NB4 (cell line): ENCODE results near the gene TRAPPC12.

ENCODE experiments used
- MYC ChIP-seq: IDR thresholded peaks from 2 replicates; pipeline ENCODE4 v1.6.1; 2011; ENCODE audit warnings: low read depth, low read length
- POLR2A ChIP-seq: IDR thresholded peaks from 2 replicates; pipeline ENCODE4 v1.6.1; 2011; ENCODE audit warnings: mild to moderate bottlenecking; ENCODE audit not compliant: insufficient read length; ENCODE audit errors: extremely low read depth

DNA sequence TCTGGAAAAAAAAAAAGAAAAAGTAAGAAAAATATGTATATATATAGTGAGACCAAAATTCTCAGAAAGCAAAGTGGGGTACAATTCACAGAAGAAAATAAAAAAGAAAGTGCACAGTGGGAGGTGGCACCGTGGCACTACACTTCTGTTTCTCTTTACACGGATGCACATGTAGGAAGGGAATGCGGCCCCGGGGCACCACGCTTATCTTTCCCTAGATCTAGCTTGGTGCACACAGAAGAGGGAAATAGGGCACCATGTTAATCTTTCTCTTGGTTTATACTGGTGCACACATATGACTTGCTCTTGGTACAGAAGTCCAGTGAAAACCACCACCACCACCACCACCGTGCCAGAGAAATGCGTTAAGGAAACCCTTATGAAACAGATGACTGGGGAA lies 33.9 kb upstream of the TRAPPC12 start:
- TF ChIP-seq MYC (no peak), POLR2A (no peak)
